Kidney (tissue), 14 donors: ENCODE data around the gene HP. TPM values are rescaled to one million over a fixed set of nuclear protein-coding genes. Genes with fewer than 3 reads are reported as not detected.
"Not testable (repeated sequence)": the region's sequence is repeated elsewhere in the genome, so short reads cannot be mapped to it uniquely, and the experiment has no call there.

Source experiments
- DNase-seq, 5 donors: peaks; one replicate each; pipeline ENCODE4 v3.0.0-alpha.2; 2013 to 2020
- FAIRE-seq: peaks from 2 replicates; lab custom pipeline; 2012; peaks lifted over from hg19 to GRCh38; lab: Jason Lieb, UNC
- H3K27ac ChIP-seq, 2 donors: one replicate each; pipeline ENCODE4 v1.7.0; 2013; ENCODE audit warnings: low read depth in 2 of 2, low read length in 2 of 2, inconsistent platforms in 1 of 2
- H3K27me3 ChIP-seq: one replicate; pipeline ENCODE4 v1.7.1; 2013; ENCODE audit warnings: low read length, inconsistent platforms; ENCODE audit not compliant: control insufficient read depth, insufficient read depth
- H3K36me3 ChIP-seq, 3 donors: one replicate each; pipeline versions ENCODE4 v1.7.0 to v1.7.1; 2013; ENCODE audit warnings: low read length in 3 of 3, control low read depth in 1 of 3, inconsistent platforms in 1 of 3; ENCODE audit not compliant: insufficient read depth in 3 of 3, control insufficient read depth in 2 of 3
- H3K4me1 ChIP-seq, 3 donors: one replicate each; pipeline versions ENCODE4 v1.7.0 to v1.7.1; 2013; ENCODE audit warnings: low read length in 3 of 3, inconsistent platforms in 1 of 3, low read depth in 1 of 3; ENCODE audit not compliant: control insufficient read depth in 2 of 3, insufficient read depth in 2 of 3
- H3K4me3 ChIP-seq, 3 donors: one replicate each; pipeline versions ENCODE4 v1.7.0 to v1.8.1; 2013; ENCODE audit warnings: low read length in 3 of 3, control low read depth in 1 of 3, inconsistent platforms in 1 of 3
- H3K9ac ChIP-seq, 3 donors: one replicate each; pipeline versions ENCODE4 v1.7.0 to v1.7.1; 2013; ENCODE audit warnings: low read length in 3 of 3, control low read depth in 1 of 3, inconsistent platforms in 1 of 3
- H3K9me3 ChIP-seq, 3 donors: one replicate each; pipeline versions ENCODE4 v1.7.0 to v1.7.1; 2013; ENCODE audit warnings: low read length in 3 of 3, control low read depth in 1 of 3, inconsistent platforms in 1 of 3; ENCODE audit not compliant: control insufficient read depth in 2 of 3, insufficient read depth in 1 of 3
- CTCF ChIP-seq: IDR thresholded peaks from 3 replicates; pipeline ENCODE4 v1.5.1; 2012; ENCODE audit warnings: mild to moderate bottlenecking, moderate library complexity, borderline replicate concordance; ENCODE audit not compliant: insufficient read depth; ENCODE audit errors: extremely low read depth
- intact Hi-C: fragments of 100-400 bp; cut with DNase I; formaldehyde crosslinking; loops from one replicate; pipeline ENCODE4 v1.11.1; 2022
- polyA plus RNA-seq: library from polyadenylated mRNA; stranded (reverse); fragments of 350-450 nt; fragmentation: Illumina TruSeq; extraction: RNeasy Lipid Tissue Mini Kit (QIAGEN cat#74804); gene quantifications from one replicate; pipeline ENCODE4 v1.2.3, GENCODE V29; 2014; ENCODE audit warnings: low read depth, low replicate concordance; ENCODE audit not compliant: insufficient read depth
- total RNA-seq: library from RNA; stranded (reverse); fragmentation: NEBNext Ultra II Directional; extraction: Animal tissue kit (Norgen Biotek cat#: 25700); gene quantifications from one replicate; pipeline ENCODE4 v1.2.1, GENCODE V29; 2021
- donor health status: control.
- donor health status: control.
- donor health status: control.
- donor health status: control.
- donor health status: control.
- donor health status: DM: yes; HTN: yes; CAD: no.
- donor health status: Normal renal cell carcinoma (clear cell type).

Gene HP
- total and polyA plus RNA-seq, 2 donors from 2014 or later, result 41.4 to 73.9 TPM

DNA sequence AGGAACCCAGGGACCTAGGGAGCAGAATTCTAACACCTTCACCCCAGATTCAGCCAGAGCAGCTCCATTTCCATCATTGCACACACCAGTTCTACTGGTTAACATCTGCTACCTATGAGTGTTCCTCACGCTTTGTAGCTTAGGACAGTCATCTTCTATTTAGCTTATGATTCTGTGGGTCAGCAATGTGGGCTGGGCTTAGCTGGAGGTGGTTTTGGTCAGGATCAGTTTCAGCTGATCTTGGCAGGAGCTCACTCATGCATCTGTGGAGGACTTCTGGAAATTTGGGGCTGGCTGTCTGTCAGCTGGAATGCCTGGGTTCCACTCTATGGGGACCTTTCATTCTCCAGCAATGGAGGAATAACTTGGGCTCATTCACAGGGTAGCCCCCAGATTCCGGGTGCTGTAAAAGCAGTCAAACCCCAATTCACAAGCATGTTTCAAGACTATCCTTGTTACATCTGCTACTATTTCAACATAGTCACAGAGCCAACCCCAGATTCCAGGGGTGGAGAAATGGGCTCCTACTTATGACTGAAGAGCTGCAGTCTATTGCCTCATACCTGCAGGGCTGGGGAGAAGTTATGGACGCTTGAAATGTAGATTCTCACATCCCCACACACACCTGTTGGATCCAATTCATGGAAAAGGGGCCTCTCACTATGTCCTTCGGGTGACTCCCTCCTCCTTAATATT is 3.4 kb upstream of the HP start:
- FAIRE-seq, result no peak
- Histone ChIP-seq H3K4me1 (no peaks in the 10 kb centered on the region), H3K27me3 (no peaks in the 10 kb centered on the region), H3K9me3 (no peaks in the 10 kb centered on the region), H3K4me3 (no peak overlapping the region), H3K9ac (no peak overlapping the region), H3K36me3 (no peaks in the 10 kb centered on the region), H3K27ac (no peak overlapping the region)
- no peak for DNase-seq
- TF ChIP-seq CTCF, result no peak
- intact Hi-C loops, result no loop called here

DNA sequence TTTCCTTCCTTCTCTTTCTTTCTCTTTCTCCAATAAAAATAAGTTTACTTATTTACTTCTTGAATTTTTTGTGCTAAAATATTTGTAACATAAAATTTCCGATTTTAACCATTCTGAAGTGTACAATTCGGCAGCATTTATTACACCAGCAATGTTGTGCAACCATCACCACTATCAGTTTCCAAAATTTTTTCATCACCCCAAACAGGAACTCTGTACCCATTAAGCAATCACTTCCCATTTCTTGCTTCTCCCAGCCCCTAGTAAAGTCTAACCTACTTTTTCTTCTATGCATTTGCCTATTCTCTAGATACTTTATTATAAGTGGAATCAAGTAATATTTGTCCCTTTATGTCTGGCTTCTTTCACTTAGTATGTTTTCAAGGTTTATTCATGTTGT is 2.5 kb upstream of the HP start:
- intact Hi-C loops, result no loop called here
- Histone ChIP-seq H3K9me3 (no peaks in the 10 kb centered on the region), H3K27me3 (no peaks in the 10 kb centered on the region), H3K9ac (no peak overlapping the region), H3K36me3 (no peaks in the 10 kb centered on the region), H3K4me1 (no peaks in the 10 kb centered on the region), H3K27ac (no peak overlapping the region), H3K4me3 (no peak overlapping the region)
- no peak for TF ChIP-seq CTCF
- FAIRE-seq (no peak), DNase-seq (no peak)

DNA sequence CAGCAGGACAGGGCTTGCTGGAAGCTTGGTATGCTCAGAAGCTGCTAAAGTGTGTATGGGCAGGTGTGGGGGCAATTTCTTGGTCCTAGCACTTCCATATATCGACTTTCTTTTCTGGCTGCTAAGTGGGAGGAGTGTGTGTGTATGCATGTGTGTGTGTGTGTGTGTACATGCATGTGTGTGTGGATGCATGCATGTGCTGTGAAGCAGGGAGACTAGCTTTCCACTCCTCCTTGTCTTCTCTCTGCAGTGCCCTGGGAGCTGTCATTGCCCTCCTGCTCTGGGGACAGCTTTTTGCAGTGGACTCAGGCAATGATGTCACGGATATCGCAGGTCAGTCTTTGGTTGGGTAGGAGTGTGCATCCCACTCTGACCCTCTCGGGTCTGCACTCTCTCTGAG is 1.6 kb downstream of the HP start:
- TF ChIP-seq CTCF, result no peak
- FAIRE-seq (no peak), DNase-seq (no peak)
- Histone ChIP-seq H3K36me3 (peaks cover 0 to 2% (median 0%) of the 10 kb centered on the region in 3 donors), H3K9ac (no peak overlapping the region), H3K4me3 (no peak overlapping the region), H3K4me1 (no peaks in the 10 kb centered on the region), H3K27ac (no peak overlapping the region), H3K9me3 (no peaks in the 10 kb centered on the region), H3K27me3 (no peaks in the 10 kb centered on the region)
- intact Hi-C loops, result no loop called here

- FAIRE-seq, DNase-seq, H3K27me3 ChIP-seq, H3K36me3 ChIP-seq, H3K4me3 ChIP-seq, H3K4me1 ChIP-seq, intact Hi-C loops, H3K9ac ChIP-seq, H3K27ac ChIP-seq, H3K9me3 ChIP-seq: not testable (repeated sequence)
These were observed 3.0 kb downstream of the HP start for GRCh38 chr16:72057313-72057712.

GRCh38 chr16:72059060-72059459 is 4.8 kb downstream of the HP start:
- H3K4me1 ChIP-seq, H3K9ac ChIP-seq, H3K27me3 ChIP-seq, FAIRE-seq, H3K27ac ChIP-seq, intact Hi-C loops, DNase-seq, H3K9me3 ChIP-seq, H3K36me3 ChIP-seq, H3K4me3 ChIP-seq: not testable (repeated sequence)
